Activated CD8-positive, alpha-beta memory T cell treated with anti-CD3 and anti-CD28 coated beads, Interleukin-2, amount 50 U/mL, for 1 hour (primary cell): Measurements from ENCODE around the gene MYO7B.

ENCODE experiments used
- DNase-seq: peaks from one replicate; pipeline ENCODE4 v3.0.0-alpha.2; 2020; ENCODE audit errors: extremely low read depth

MYO7B gene

GRCh38 chr2:127661949-127662510 lies 126.5 kb downstream of the MYO7B start:
- DNase-seq: no peak

GRCh38 chr2:127662937-127663565 lies 127.6 kb downstream of the MYO7B start:
- DNase-seq: no peak

GRCh38 chr2:127663566-127664064 lies 128.1 kb downstream of the MYO7B start:
- no peak for DNase-seq

- DNase-seq: no peak
Measured at GRCh38 chr2:127664065-127664894, 128.8 kb downstream of the MYO7B start.

GRCh38 chr2:127664895-127665225 lies 129.4 kb downstream of the MYO7B start:
- no peak for DNase-seq

DNA sequence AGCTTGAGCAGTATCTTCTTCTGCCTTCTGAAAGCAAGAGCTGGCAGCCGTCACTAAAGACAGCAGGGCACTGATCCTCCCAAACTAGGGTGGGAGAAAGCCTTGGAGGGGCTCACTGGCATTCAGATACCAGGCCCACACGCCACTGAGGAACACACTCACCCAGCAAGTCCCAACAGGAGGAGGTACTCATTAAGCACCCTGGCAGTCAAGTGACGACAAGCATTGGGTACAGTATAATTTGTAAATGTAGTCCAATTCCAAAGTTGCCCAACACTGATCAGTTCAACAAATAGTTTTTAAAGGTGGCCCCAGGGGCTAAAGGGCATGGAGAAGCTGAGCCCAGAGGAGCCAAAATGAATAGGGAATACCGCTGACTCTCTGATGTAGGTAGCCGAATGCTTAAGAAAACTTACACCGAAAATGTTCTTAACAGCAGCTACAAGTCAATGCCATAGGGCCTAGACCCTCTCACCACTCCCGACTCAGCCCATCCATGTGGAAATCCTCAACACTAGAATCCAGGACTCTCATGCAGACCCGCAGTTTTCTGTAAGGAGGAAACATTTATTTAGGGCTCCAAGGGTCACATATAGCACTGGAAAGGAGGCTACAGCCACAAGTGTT lies 129.9 kb downstream of the MYO7B start:
- no peak for DNase-seq

- no peak for DNase-seq
Measured at GRCh38 chr2:127669056-127669455, 133.6 kb downstream of the MYO7B start.

DNA sequence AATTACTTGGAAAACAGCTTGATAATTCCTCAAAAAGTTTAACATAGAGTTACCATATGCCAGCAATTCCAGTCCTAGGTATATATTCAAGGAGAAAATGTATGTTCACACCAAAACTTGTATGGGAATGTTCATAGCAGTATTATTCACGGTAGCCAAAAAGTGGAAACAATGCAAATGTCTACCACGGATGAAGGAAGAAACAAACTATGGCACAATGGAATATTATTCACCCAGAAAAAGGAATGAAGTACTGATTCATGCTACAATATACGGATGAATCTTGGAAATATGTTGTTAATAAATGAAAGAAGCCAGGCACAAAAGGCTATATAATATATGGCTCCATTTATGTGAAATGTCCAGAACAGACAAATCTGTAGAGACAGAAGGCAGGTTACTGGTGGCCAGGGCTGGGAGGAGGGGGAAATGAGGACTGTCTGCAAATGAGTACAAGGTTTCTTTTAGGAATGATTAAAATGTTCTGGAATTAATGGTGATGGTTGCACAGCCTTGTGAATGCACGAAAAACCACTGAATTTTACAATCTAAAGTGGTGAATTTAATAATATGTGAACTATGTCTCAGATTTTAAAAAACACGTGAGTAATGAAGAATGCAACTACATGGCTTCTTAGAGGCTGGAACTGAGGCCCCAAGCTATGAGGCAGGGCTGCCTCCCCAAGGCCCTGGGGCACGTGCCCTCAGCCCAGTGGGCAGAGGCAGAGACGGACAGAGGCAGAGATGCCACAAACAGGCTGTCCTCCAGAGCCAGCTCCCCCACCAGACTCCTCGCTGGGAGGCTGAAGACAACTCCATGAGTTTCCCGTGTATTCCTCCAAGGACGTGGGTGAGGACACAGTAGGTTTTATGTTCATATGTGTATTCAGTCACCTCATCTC lies 134.8 kb downstream of the MYO7B start:
- no peak for DNase-seq

DNA sequence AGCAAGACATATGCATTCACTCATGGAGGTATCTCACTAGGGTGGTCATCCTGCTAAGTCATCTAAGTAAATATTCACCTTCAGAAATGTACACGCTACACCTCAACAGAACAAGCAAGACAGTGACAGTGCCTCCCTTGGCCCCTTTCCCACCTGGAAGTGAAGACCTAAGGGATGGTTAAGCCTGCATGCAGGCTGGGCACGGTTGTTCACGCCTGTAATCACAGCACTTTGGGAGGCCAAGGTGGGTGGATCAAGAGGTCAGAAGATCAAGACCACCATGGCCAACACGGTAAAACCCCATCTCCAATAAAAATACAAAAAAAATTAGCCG lies 135.4 kb downstream of the MYO7B start:
- no peak for DNase-seq

- DNase-seq: no peak
Measured at GRCh38 chr2:127671557-127672302, 136.2 kb downstream of the MYO7B start.

- DNase-seq: no peak
Measured at GRCh38 chr2:127672341-127673224, 137.1 kb downstream of the MYO7B start.

DNA sequence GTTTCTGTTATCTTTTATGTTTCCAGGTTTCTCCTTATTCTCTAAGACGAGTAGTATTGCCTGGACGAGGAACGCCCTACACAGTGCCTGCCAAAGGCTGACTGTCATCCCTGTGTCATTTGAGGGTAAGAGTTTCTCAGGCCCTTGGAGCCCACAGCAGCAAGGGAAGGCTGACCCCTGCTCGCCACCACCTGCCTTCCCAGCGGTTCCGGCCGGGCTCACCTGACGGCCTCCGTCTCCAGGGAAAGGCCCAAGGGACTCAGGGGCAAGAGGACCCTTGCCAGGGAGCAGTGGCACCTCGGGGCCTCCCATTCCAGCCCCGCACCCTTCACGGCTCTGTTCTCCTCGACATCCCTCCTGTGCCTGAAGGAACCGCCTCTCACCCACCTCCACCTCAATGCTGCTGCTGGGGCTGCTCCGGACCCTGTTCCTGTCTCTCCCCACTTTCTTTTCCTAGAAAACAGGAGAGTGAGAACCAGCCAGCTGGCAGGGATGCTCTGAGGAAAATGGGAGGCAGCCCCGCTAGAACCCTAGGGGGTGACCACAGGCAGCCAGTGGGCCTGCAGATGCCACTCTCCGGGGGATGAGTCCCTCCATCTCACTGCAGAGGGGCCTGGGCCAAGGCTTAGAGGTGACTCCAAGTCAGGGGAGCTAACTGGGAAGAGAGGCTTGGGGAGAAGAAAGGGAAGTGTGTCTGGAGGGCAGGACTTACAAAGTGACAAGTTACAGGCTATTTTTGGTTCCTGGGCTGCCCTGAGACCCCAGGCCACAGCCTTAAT lies 138.0 kb downstream of the MYO7B start:
- DNase-seq: no peak

DNA sequence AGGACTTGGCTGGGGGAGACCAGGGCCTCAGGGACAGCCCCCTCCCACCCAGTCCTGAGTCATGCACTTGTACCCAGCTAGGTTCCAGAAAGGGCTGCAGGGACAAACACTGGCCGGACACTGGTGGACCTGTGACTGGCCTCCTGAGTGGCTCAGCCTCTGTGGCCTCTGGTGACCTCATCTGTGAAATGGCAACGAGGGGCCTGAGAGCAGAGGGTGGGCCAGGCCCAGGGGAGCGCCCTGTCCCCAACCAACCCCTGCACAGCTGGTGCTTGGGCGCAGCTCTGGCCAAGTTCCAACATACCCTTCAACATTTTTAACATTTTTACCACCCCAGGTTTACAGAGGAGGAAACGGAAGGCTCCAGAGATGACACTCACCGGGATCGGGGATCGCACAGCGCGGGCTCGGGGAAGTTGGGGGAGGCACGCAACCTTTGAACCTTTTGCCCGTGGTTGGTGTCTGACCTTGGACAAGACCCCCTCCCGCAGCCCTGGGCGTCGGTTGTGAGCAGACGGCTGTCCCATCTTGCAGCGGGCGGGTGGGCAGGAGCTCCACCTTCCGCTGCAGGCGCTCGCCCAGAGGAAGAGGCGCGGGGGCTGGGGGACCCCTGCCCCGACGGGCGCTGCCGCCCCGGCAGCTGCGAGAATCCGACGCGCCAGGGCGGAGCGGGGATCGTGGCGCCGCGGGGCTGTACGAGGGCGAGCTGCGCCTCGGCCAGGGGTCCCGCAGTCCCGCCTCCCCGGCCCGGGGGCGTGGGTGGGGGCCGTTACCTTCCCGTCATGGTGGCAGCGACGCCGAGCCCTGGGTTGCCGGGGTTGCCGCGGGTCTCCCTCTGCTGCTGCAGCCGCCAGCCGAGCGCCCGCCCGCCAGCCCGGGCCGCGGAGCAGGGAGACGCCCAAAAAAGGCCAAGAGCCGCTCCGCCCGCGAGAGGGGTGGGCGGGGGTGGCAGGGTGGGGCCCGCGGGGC lies 139.0 kb downstream of the MYO7B start:
- DNase-seq: no peak

GRCh38 chr2:127675331-127676261 lies 140.1 kb downstream of the MYO7B start, which contains the start of gene LIMS2:
TSS of gene LIMS2 (minus strand) at chr2:127675530. CDS start at chr2:127675024, 506 bp downstream.
- DNase-seq: no peak

DNA sequence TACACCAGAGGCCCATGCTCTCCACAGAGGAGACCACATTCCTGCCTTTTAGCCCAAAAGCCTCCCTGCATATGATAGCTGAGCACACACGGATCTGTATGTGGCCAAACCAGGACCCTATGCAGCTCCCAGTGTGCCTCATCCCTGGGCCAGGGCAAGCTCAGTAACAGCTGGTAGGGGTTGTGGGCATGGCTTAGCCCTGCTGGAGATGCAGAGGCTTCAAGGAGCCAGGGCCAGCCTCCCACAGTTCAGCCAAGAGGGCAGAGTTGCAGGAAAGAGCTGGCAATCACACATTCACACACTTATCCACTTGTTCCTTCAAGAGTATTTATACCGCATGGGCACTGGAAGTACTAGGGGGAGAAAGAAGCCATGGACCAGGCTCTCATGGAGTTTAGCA lies 141.4 kb downstream of the MYO7B start:
- no peak for DNase-seq

GRCh38 chr2:127678531-127678930 lies 143.0 kb downstream of the MYO7B start:
- DNase-seq: no peak

GRCh38 chr2:127678991-127679390 lies 143.5 kb downstream of the MYO7B start:
- no peak for DNase-seq
